AG08395 (cell line): ENCODE measurements around the gene PARP15.
"Not testable (repeated sequence)": the region's sequence is repeated elsewhere in the genome, so short reads cannot be mapped to it uniquely, and the experiment has no call there.

Source experiments
- DNase-seq: peaks from one replicate; pipeline ENCODE4 v3.0.0; 2012; ENCODE audit warnings: mixed read lengths, low spot score

Gene PARP15

GRCh38 chr3:122665881-122666280 is 88.4 kb downstream of the PARP15 start:
- no peak for DNase-seq

GRCh38 chr3:122668930-122669730 is 91.7 kb downstream of the PARP15 start:
- DNase-seq = peak; percentile 47

- no peak for DNase-seq
These were observed 94.1 kb downstream of the PARP15 start for GRCh38 chr3:122671553-122671952.

GRCh38 chr3:122674339-122674738 is 96.9 kb downstream of the PARP15 start:
- DNase-seq = no peak

- no peak for DNase-seq
These were observed 99.3 kb downstream of the PARP15 start for GRCh38 chr3:122676759-122677158.

- no peak for DNase-seq
These were observed 99.8 kb downstream of the PARP15 start for GRCh38 chr3:122677216-122677615.

GRCh38 chr3:122678506-122678905 is 101.1 kb downstream of the PARP15 start:
- DNase-seq = no peak

GRCh38 chr3:122679085-122679881 is 101.8 kb downstream of the PARP15 start:
- DNase-seq = peak; percentile 79

- DNase-seq = peak; percentile 15
These were observed 102.5 kb downstream of the PARP15 start for GRCh38 chr3:122679882-122680474.

- DNase-seq = peak; percentile 57
These were observed 103.2 kb downstream of the PARP15 start, which contains the start of gene PARP14 for GRCh38 chr3:122680475-122681283. PARP14 (plus strand) TSS chr3:122680839; CDS start chr3:122680884, 45 bp downstream.

- DNase-seq = no peak
These were observed 104.0 kb downstream of the PARP15 start for GRCh38 chr3:122681284-122681973.

GRCh38 chr3:122681974-122682409 is 104.5 kb downstream of the PARP15 start:
- DNase-seq = no peak

- DNase-seq = not testable (repeated sequence)
These were observed 105.4 kb downstream of the PARP15 start for GRCh38 chr3:122682778-122683411.

GRCh38 chr3:122687298-122687697 is 109.8 kb downstream of the PARP15 start:
- DNase-seq = no peak
